MM.1S (cell line): ENCODE results near the gene ANKMY1.

Source experiments
- CTCF ChIP-seq: fragments of 300-600 bp; sonication (generic); IDR thresholded peaks from 2 replicates; pipeline ENCODE4 v1.5.1; 2016; ENCODE audit warnings: antibody characterized with exemption, low read length, mixed read lengths
- EZH2 ChIP-seq: fragments of 300-600 bp; sonication (generic); optimal IDR thresholded peaks from 2 replicates; pipeline ENCODE3; 2017; ENCODE audit warnings: low read depth, mild to moderate bottlenecking, antibody characterized with exemption, low read length, mixed read lengths
- EZH2phosphoT487 ChIP-seq: fragments of 300-600 bp; sonication (generic); IDR thresholded peaks from 2 replicates; pipeline ENCODE4 v1.6.1; 2018; ENCODE audit warnings: antibody characterized with exemption, low read length

GRCh38 chr2:240599141-240599583, 41.4 kb upstream of the ANKMY1 start:
- TF ChIP-seq CTCF: no peak
- no peak for TF ChIP-seq EZH2phosphoT487
- no peak for TF ChIP-seq EZH2
